Measurements from ENCODE around the gene JAKMIP1. TPM values are rescaled to one million over a fixed set of nuclear protein-coding genes. Genes with fewer than 3 reads are reported as not detected.

Gene JAKMIP1
- total RNA-seq, 1 donor from 2014 or later = 0.54 TPM

DNA sequence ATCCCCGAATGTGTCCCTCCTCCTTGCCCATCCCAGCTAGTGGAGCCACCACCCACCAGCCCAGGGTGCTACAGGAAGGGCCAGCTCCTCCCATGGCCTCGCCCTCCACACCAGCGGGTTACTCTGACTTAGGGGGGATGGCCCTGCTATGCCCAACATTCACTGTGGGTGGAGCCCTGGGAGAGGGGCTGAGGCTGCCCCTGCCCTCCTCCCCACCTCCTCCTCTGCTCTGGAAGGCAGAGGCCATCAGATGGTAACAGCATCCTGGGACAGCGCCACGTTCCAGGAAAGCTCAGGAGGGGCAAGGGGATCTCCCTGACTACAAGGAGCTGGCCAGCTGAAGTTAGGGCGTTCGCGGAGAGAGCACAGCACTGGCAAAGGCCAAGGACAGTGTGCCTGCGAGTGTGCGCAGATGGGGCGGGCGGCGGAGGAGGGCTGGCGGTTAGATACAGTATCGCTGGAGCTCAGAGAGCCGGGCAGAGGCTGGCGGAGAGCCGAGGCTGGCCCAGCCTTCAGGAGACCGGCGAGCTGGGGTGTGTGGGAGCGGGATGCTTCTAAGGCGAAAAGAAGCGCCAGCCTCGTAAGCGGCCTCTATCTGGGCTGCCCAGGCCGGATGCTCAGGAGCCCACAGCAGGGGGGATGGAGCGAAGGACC, 1.5 kb downstream of the JAKMIP1 start:
- Mint-ChIP-seq H3K27ac (ENCODE audit: unreplicated experiment) (no peak overlapping the region), H3K4me3 (peak overlapping the region; percentile 56), H3K27me3 (ENCODE audit: low read depth) (peaks cover 83% of the 10 kb centered on the region), H3K4me1 (peaks cover 13% of the 10 kb centered on the region), H3K36me3 (ENCODE audit: low read depth) (peaks cover 2% of the 10 kb centered on the region), H3K9me3 (peaks cover 7% of the 10 kb centered on the region)
- TF ChIP-seq, protein P1, sequence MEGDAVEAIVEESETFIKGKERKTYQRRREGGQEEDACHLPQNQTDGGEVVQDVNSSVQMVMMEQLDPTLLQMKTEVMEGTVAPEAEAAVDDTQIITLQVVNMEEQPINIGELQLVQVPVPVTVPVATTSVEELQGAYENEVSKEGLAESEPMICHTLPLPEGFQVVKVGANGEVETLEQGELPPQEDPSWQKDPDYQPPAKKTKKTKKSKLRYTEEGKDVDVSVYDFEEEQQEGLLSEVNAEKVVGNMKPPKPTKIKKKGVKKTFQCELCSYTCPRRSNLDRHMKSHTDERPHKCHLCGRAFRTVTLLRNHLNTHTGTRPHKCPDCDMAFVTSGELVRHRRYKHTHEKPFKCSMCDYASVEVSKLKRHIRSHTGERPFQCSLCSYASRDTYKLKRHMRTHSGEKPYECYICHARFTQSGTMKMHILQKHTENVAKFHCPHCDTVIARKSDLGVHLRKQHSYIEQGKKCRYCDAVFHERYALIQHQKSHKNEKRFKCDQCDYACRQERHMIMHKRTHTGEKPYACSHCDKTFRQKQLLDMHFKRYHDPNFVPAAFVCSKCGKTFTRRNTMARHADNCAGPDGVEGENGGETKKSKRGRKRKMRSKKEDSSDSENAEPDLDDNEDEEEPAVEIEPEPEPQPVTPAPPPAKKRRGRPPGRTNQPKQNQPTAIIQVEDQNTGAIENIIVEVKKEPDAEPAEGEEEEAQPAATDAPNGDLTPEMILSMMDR (conservative IDR thresholded peaks at IDR 0.05) = no peak
- no peak for DNase-seq (ENCODE audit: low read depth, low spot score)

- Mint-ChIP-seq H3K9me3 (peaks cover 7% of the 10 kb centered on the region), H3K27ac (ENCODE audit: unreplicated experiment) (no peak overlapping the region), H3K4me3 (peak overlapping the region; percentile 56), H3K36me3 (ENCODE audit: low read depth) (peaks cover 2% of the 10 kb centered on the region), H3K27me3 (ENCODE audit: low read depth) (peaks cover 86% of the 10 kb centered on the region), H3K4me1 (peaks cover 13% of the 10 kb centered on the region)
- TF ChIP-seq, protein P1 (conservative IDR thresholded peaks at IDR 0.05) = no peak
- DNase-seq (ENCODE audit: low read depth, low spot score) = no peak
Measured at GRCh38 chr4:6198278-6198677, 2.1 kb downstream of the JAKMIP1 start.

- H3K9me3 Mint-ChIP-seq = peaks cover 7% of the 10 kb centered on the region
- DNase-seq (ENCODE audit: low read depth, low spot score) = no peak
- TF ChIP-seq, protein P1 (conservative IDR thresholded peaks at IDR 0.05) = no peak
- peaks cover 86% of the 10 kb centered on the region for H3K27me3 Mint-ChIP-seq (ENCODE audit: low read depth)
- peaks cover 13% of the 10 kb centered on the region for H3K4me1 Mint-ChIP-seq
- peak overlapping the region; percentile 56 for H3K4me3 Mint-ChIP-seq
- H3K36me3 Mint-ChIP-seq (ENCODE audit: low read depth) = peaks cover 2% of the 10 kb centered on the region
- no peak overlapping the region for H3K27ac Mint-ChIP-seq (ENCODE audit: unreplicated experiment)
Measured at GRCh38 chr4:6197433-6198174, 2.7 kb downstream of the JAKMIP1 start.

DNA sequence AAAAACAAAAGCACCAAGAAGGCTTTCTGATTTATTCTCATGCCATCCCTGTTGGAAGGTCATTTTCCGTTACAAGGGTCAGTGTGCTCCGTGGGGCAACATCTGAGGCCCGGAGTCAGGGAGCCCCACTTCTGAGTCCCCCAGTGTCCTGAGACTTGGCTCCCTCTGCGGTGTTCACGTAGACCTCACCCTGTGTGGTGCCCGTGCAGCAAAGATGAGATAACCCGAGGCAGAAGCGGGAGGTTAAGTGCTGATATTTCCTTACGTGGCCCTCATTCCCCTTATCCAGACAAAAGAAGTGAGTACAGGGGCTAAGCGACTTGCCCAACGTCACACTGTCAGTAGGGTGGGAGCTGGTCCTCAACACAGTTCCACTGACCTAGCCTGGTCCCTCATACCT, 3.5 kb downstream of the JAKMIP1 start:
- peaks cover 83% of the 10 kb centered on the region for H3K27me3 Mint-ChIP-seq (ENCODE audit: low read depth)
- peaks cover 13% of the 10 kb centered on the region for H3K4me1 Mint-ChIP-seq
- peaks cover 7% of the 10 kb centered on the region for H3K9me3 Mint-ChIP-seq
- H3K4me3 Mint-ChIP-seq = peak overlapping the region; percentile 48
- TF ChIP-seq, protein P1 (conservative IDR thresholded peaks at IDR 0.05) = no peak
- H3K36me3 Mint-ChIP-seq (ENCODE audit: low read depth) = peaks cover 2% of the 10 kb centered on the region
- no peak for DNase-seq (ENCODE audit: low read depth, low spot score)
- H3K27ac Mint-ChIP-seq (ENCODE audit: unreplicated experiment) = no peak overlapping the region

DNA sequence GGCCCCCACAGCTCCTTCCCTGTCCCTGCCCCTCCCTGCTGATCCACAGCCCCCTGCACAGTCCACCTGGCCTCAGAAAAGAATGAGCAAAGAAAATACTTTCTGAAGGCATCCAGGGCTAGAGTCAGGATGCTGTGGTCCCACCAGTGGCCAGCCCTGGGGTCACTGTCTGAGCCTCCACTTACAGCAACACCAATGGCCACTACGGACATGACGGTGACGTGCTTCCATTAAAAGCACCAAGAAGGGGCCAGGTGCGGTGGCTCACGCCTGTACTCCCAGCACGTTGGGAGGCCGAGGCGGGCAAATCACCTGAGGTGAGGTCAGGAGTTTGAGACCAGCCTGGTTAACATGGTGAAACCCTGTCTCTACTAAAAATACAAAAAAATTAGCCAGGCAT, 4.0 kb downstream of the JAKMIP1 start:
- peaks cover 4% of the 10 kb centered on the region for H3K9me3 Mint-ChIP-seq
- TF ChIP-seq, protein P1 (conservative IDR thresholded peaks at IDR 0.05) = no peak
- peaks cover 9% of the 10 kb centered on the region for H3K4me1 Mint-ChIP-seq
- no peak overlapping the region for H3K4me3 Mint-ChIP-seq
- peaks cover 78% of the 10 kb centered on the region for H3K27me3 Mint-ChIP-seq (ENCODE audit: low read depth)
- no peak overlapping the region for H3K27ac Mint-ChIP-seq (ENCODE audit: unreplicated experiment)
- peaks cover 2% of the 10 kb centered on the region for H3K36me3 Mint-ChIP-seq (ENCODE audit: low read depth)
- no peak for DNase-seq (ENCODE audit: low read depth, low spot score)
